ENCODE measurements around the gene LORICRIN. TPM values are rescaled to one million over a fixed set of nuclear protein-coding genes. Genes with fewer than 3 reads are reported as not detected.
"Not testable (repeated sequence)": the region's sequence is repeated elsewhere in the genome, so short reads cannot be mapped to it uniquely, and the experiment has no call there.

LORICRIN gene
- total RNA-seq, result not detected

GRCh38 chr1:153259387-153259786 is at the start of gene LORICRIN:
Gene LORICRIN, plus strand, starts transcription at chr1:153259687. Its CDS starts 1,263 bp downstream, at chr1:153260950.
- DNase-seq (no peak), ATAC-seq (no peak)
- ChIA-PET POLR2A (no interaction called here), CTCF (interaction anchor here (1.1 kb wide), 1 partner anchor 29 kb away, joined by 5 read pairs; no protein-coding TSS in a partner anchor)
- H3K4me1 Mint-ChIP-seq (ENCODE audit: low read depth), result peaks cover 14% of the 10 kb centered on the region
- no peak within 1 kb of the TSS for H3K27ac Mint-ChIP-seq
- no peaks in the 10 kb centered on the region for H3K36me3 Mint-ChIP-seq (ENCODE audit: low read depth)
- no peak within 1 kb of the TSS for H3K4me3 Mint-ChIP-seq
- no peaks in the 10 kb centered on the region for H3K9me3 Mint-ChIP-seq (ENCODE audit: insufficient read depth)
- peaks cover 54% of the 10 kb centered on the region for H3K27me3 Mint-ChIP-seq (ENCODE audit: low read depth)

GRCh38 chr1:153210206-153210605 is 49.3 kb upstream of the LORICRIN start:
- no peaks in the 10 kb centered on the region for H3K9me3 Mint-ChIP-seq (ENCODE audit: insufficient read depth)
- no peak overlapping the region for H3K4me3 Mint-ChIP-seq
- ATAC-seq, result no peak
- no peaks in the 10 kb centered on the region for H3K27me3 Mint-ChIP-seq (ENCODE audit: low read depth)
- H3K36me3 Mint-ChIP-seq (ENCODE audit: low read depth), result no peaks in the 10 kb centered on the region
- ChIA-PET POLR2A (no interaction called here), CTCF (no interaction called here)
- DNase-seq, result no peak
- no peak overlapping the region for H3K27ac Mint-ChIP-seq
- no peaks in the 10 kb centered on the region for H3K4me1 Mint-ChIP-seq (ENCODE audit: low read depth)

- DNase-seq (no peak), ATAC-seq (no peak)
- CTCF ChIA-PET, result no interaction called here
- POLR2A ChIA-PET, result no interaction called here
- Mint-ChIP-seq H3K4me3 (no peak overlapping the region), H3K4me1 (ENCODE audit: low read depth) (peaks cover 2% of the 10 kb centered on the region), H3K9me3 (ENCODE audit: insufficient read depth) (no peaks in the 10 kb centered on the region), H3K27ac (no peak overlapping the region), H3K36me3 (ENCODE audit: low read depth) (no peaks in the 10 kb centered on the region), H3K27me3 (ENCODE audit: low read depth) (peaks cover 4% of the 10 kb centered on the region)
These were observed 47.3 kb upstream of the LORICRIN start for GRCh38 chr1:153212201-153212600.

- Mint-ChIP-seq H3K4me3 (no peak overlapping the region), H3K36me3 (ENCODE audit: low read depth) (no peaks in the 10 kb centered on the region), H3K27ac (no peak overlapping the region), H3K27me3 (ENCODE audit: low read depth) (peaks cover 6% of the 10 kb centered on the region), H3K9me3 (ENCODE audit: insufficient read depth) (no peaks in the 10 kb centered on the region), H3K4me1 (ENCODE audit: low read depth) (peaks cover 4% of the 10 kb centered on the region)
- CTCF ChIA-PET, result interaction anchor here (0.6 kb wide), 1 partner anchor 162 kb away, joined by 3 read pairs; no protein-coding TSS in a partner anchor
- ATAC-seq (no peak), DNase-seq (no peak)
- POLR2A ChIA-PET, result no interaction called here
These were observed 46.0 kb upstream of the LORICRIN start for GRCh38 chr1:153213519-153213918.

GRCh38 chr1:153217212-153217611 is 42.3 kb upstream of the LORICRIN start, which contains the start of gene PRR9:
Gene PRR9, plus strand, starts transcription at chr1:153217584. Its CDS starts 561 bp downstream, at chr1:153218145.
- peaks cover 4% of the 10 kb centered on the region for H3K4me1 Mint-ChIP-seq (ENCODE audit: low read depth)
- H3K27me3 Mint-ChIP-seq (ENCODE audit: low read depth), result peaks cover 13% of the 10 kb centered on the region
- H3K9me3 Mint-ChIP-seq (ENCODE audit: insufficient read depth), result no peaks in the 10 kb centered on the region
- ChIA-PET POLR2A (no interaction called here), CTCF (no interaction called here)
- ATAC-seq (no peak), DNase-seq (no peak)
- H3K4me3 Mint-ChIP-seq, result no peak within 1 kb of the TSS
- no peak within 1 kb of the TSS for H3K27ac Mint-ChIP-seq
- no peaks in the 10 kb centered on the region for H3K36me3 Mint-ChIP-seq (ENCODE audit: low read depth)

GRCh38 chr1:153217744-153218416 is 41.6 kb upstream of the LORICRIN start:
- ChIA-PET CTCF (no interaction called here), POLR2A (no interaction called here)
- DNase-seq (no peak), ATAC-seq (no peak)
- H3K9me3 Mint-ChIP-seq (ENCODE audit: insufficient read depth), result no peaks in the 10 kb centered on the region
- H3K36me3 Mint-ChIP-seq (ENCODE audit: low read depth), result no peaks in the 10 kb centered on the region
- H3K27me3 Mint-ChIP-seq (ENCODE audit: low read depth), result peaks cover 13% of the 10 kb centered on the region
- H3K4me1 Mint-ChIP-seq (ENCODE audit: low read depth), result peaks cover 4% of the 10 kb centered on the region
- no peak overlapping the region for H3K27ac Mint-ChIP-seq
- no peak overlapping the region for H3K4me3 Mint-ChIP-seq

- Mint-ChIP-seq H3K4me3 (no peak overlapping the region), H3K4me1 (ENCODE audit: low read depth) (peaks cover 4% of the 10 kb centered on the region), H3K36me3 (ENCODE audit: low read depth) (no peaks in the 10 kb centered on the region), H3K27me3 (ENCODE audit: low read depth) (peaks cover 13% of the 10 kb centered on the region), H3K27ac (no peak overlapping the region), H3K9me3 (ENCODE audit: insufficient read depth) (no peaks in the 10 kb centered on the region)
- ATAC-seq (no peak), DNase-seq (no peak)
- ChIA-PET POLR2A (no interaction called here), CTCF (interaction anchor here (1.3 to 1.9 kb wide), 3 partner anchors 8 to 343 kb away, joined by 3 to 7 read pairs (median 6); partner anchors contain the start of gene SMCP)
These were observed 38.7 kb upstream of the LORICRIN start for GRCh38 chr1:153220606-153221303.

GRCh38 chr1:153223040-153223891 is 36.2 kb upstream of the LORICRIN start:
- H3K9me3 Mint-ChIP-seq (ENCODE audit: insufficient read depth); POLR2A ChIA-PET; H3K36me3 Mint-ChIP-seq (ENCODE audit: low read depth); H3K27me3 Mint-ChIP-seq (ENCODE audit: low read depth); H3K27ac Mint-ChIP-seq; H3K4me3 Mint-ChIP-seq; H3K4me1 Mint-ChIP-seq (ENCODE audit: low read depth): not testable (repeated sequence)
- CTCF ChIA-PET, result interaction anchor here (0.9 to 1.1 kb wide), 2 partner anchors 11 to 14 kb away, joined by 3 read pairs; no protein-coding TSS in a partner anchor
- DNase-seq (peak; percentile 65), ATAC-seq (peak; percentile 81)

- ChIA-PET CTCF (interaction anchor here (1.2 to 3.2 kb wide), 3 partner anchors 7 to 357 kb away, joined by 3 to 11 read pairs (median 7); no protein-coding TSS in a partner anchor), POLR2A (interaction anchor here (0.7 kb wide), 1 partner anchor 285 kb away, joined by 3 read pairs; no protein-coding TSS in a partner anchor)
- Mint-ChIP-seq H3K27me3 (ENCODE audit: low read depth) (peaks cover 3% of the 10 kb centered on the region), H3K9me3 (ENCODE audit: insufficient read depth) (no peaks in the 10 kb centered on the region), H3K4me3 (no peak overlapping the region), H3K36me3 (ENCODE audit: low read depth) (no peaks in the 10 kb centered on the region), H3K4me1 (ENCODE audit: low read depth) (no peaks in the 10 kb centered on the region), H3K27ac (no peak overlapping the region)
- no peak for ATAC-seq
- DNase-seq, result no peak
These were observed 31.7 kb upstream of the LORICRIN start for GRCh38 chr1:153227810-153228209.

- Mint-ChIP-seq H3K4me1 (ENCODE audit: low read depth) (no peaks in the 10 kb centered on the region), H3K27ac (no peak overlapping the region), H3K4me3 (no peak overlapping the region), H3K27me3 (ENCODE audit: low read depth) (peaks cover 3% of the 10 kb centered on the region), H3K9me3 (ENCODE audit: insufficient read depth) (no peaks in the 10 kb centered on the region), H3K36me3 (ENCODE audit: low read depth) (no peaks in the 10 kb centered on the region)
- no peak for DNase-seq
- POLR2A ChIA-PET, result no interaction called here
- ATAC-seq, result no peak
- CTCF ChIA-PET, result interaction anchor here (1.0 to 3.2 kb wide), 8 partner anchors 8 to 574 kb away, joined by 3 to 11 read pairs (median 3); no protein-coding TSS in a partner anchor
These were observed 31.0 kb upstream of the LORICRIN start for GRCh38 chr1:153228491-153228890.

- POLR2A ChIA-PET, result interaction anchor here (0.6 kb wide), 1 partner anchor 26 kb away, joined by 3 read pairs; the partner anchor contains the start of gene LELP1
- H3K36me3 Mint-ChIP-seq (ENCODE audit: low read depth); H3K4me3 Mint-ChIP-seq; H3K27me3 Mint-ChIP-seq (ENCODE audit: low read depth); H3K9me3 Mint-ChIP-seq (ENCODE audit: insufficient read depth); H3K4me1 Mint-ChIP-seq (ENCODE audit: low read depth); H3K27ac Mint-ChIP-seq: not testable (repeated sequence)
- CTCF ChIA-PET, result interaction anchor here (0.9 to 3.2 kb wide), 10 partner anchors 9 to 575 kb away, joined by 3 to 11 read pairs (median 3); no protein-coding TSS in a partner anchor
- ATAC-seq, result peak; percentile 67
- peak; percentile 30 for DNase-seq
These were observed 30.2 kb upstream of the LORICRIN start for GRCh38 chr1:153229076-153229829.

Measured in activated CD8-positive, alpha-beta T cell treated with anti-CD3 and anti-CD28 coated beads, Interleukin-2, amount 10 ng/mL, durations not matched to agents 7 days and 5 days (primary cell).